Gastroesophageal sphincter (tissue), 3 donors: ENCODE measurements around the gene LRTM1.

ENCODE experiments used
- CTCF ChIP-seq, 4 experiments: fragments of 200-600 bp in 2 of 4; fragments of 450-650 bp in 2 of 4; sonication (generic) in 1 of 4; IDR thresholded peaks; one replicate each; pipeline ENCODE4 v1.5.1; 2017 to 2019; ENCODE audit warnings: antibody characterized with exemption in 4 of 4, mild to moderate bottlenecking in 2 of 4, moderate library complexity in 2 of 4
- POLR2A ChIP-seq, 2 donors: fragments of 450-650 bp; IDR thresholded peaks; one replicate each; pipeline ENCODE4 v1.6.1; 2017; ENCODE audit warnings: antibody characterized with exemption in 2 of 2, mild to moderate bottlenecking in 2 of 2, moderate library complexity in 1 of 2
- POLR2AphosphoS5 ChIP-seq: sonication (generic); formaldehyde crosslinking; IDR thresholded peaks from one replicate; pipeline ENCODE4 v1.6.1; 2017; ENCODE audit warnings: antibody characterized with exemption

- TF ChIP-seq CTCF (IDR thresholded peaks at IDR 0.05), result no peak
- TF ChIP-seq POLR2A (IDR thresholded peaks at IDR 0.05), result no peak
- no peak for TF ChIP-seq POLR2AphosphoS5
These were observed 28.6 kb downstream of the LRTM1 start for GRCh38 chr3:54899273-54899672.
